ENCODE data around the gene PDGFD.

The PDGFD gene

GRCh38 chr11:103995896-103996295 lies 168.1 kb downstream of the PDGFD start:
- peak; percentile 68 for DNase-seq

- no peak for DNase-seq
Measured at GRCh38 chr11:103994518-103994917, 169.4 kb downstream of the PDGFD start.

GRCh38 chr11:103994094-103994493 lies 169.9 kb downstream of the PDGFD start:
- peak; percentile 88 for DNase-seq

- DNase-seq: peak; percentile 26
Measured at GRCh38 chr11:103993507-103993906, 170.4 kb downstream of the PDGFD start.

GRCh38 chr11:103988595-103988969 lies 175.4 kb downstream of the PDGFD start:
- DNase-seq: peak; percentile 60

- DNase-seq: peak; percentile 28
Measured at GRCh38 chr11:103987629-103988594, 176.0 kb downstream of the PDGFD start.

- no peak for DNase-seq
Measured at GRCh38 chr11:103985041-103985440, 178.9 kb downstream of the PDGFD start.

GRCh38 chr11:103980108-103980507 lies 183.8 kb downstream of the PDGFD start:
- no peak for DNase-seq

GRCh38 chr11:103978616-103979595 lies 185.0 kb downstream of the PDGFD start:
- no peak for DNase-seq

GRCh38 chr11:103972013-103972412 lies 191.9 kb downstream of the PDGFD start:
- DNase-seq: no peak

- DNase-seq: no peak
Measured at GRCh38 chr11:103970701-103971249, 193.2 kb downstream of the PDGFD start.

GRCh38 chr11:103968685-103969084 lies 195.3 kb downstream of the PDGFD start:
- no peak for DNase-seq

- no peak for DNase-seq
Measured at GRCh38 chr11:103967985-103968384, 196.0 kb downstream of the PDGFD start.

- no peak for DNase-seq
Measured at GRCh38 chr11:103964390-103964789, 199.6 kb downstream of the PDGFD start.

- DNase-seq: no peak
Measured at GRCh38 chr11:103963648-103964047, 200.3 kb downstream of the PDGFD start.

- DNase-seq: peak; percentile 89
Measured at GRCh38 chr11:103961010-103961409, 202.9 kb downstream of the PDGFD start.

- DNase-seq: no peak
Measured at GRCh38 chr11:103960108-103960507, 203.8 kb downstream of the PDGFD start.

- DNase-seq: peak; percentile 84
Measured at GRCh38 chr11:103959279-103959942, 204.5 kb downstream of the PDGFD start.

GRCh38 chr11:103958475-103959215 lies 205.3 kb downstream of the PDGFD start:
- no peak for DNase-seq

- DNase-seq: no peak
Measured at GRCh38 chr11:103953797-103954486, 210.0 kb downstream of the PDGFD start.

GRCh38 chr11:103949781-103950180 lies 214.2 kb downstream of the PDGFD start:
- DNase-seq: no peak
